B cell (primary cell): ENCODE measurements around the gene CAMKK2. TPM values are rescaled to one million over a fixed set of nuclear protein-coding genes. Genes with fewer than 3 reads are reported as not detected.
A peak's percentile ranks its signal among the peaks of the same experiment; 100 is the strongest.

Experiments used
- ATAC-seq: fragments of 200-7000 bp; cut with Tn5 transposase; one replicate; pipeline ENCODE4 v1.10.0; 2021; ENCODE audit warnings: low read depth, mild to moderate bottlenecking, moderate number of reproducible peaks, moderate library complexity
- CTCF ChIA-PET: fragments of 350-600 bp; sonication (Branson Sonifier 250); formaldehyde crosslinking; loops from one replicate; lab custom pipeline; 2021; ENCODE audit warnings: antibody characterized with exemption, inconsistent platforms; lab: Charles Lee
- POLR2A ChIA-PET: fragments of 350-600 bp; sonication (Branson Sonifier 250); formaldehyde crosslinking; loops from one replicate; lab custom pipeline; 2021; ENCODE audit warnings: antibody characterized with exemption; lab: Charles Lee
- DNase-seq: peaks from one replicate; pipeline ENCODE4 v3.0.0; 2013
- H2AFZ ChIP-seq: 2 replicates; pipeline ENCODE4 v1.6.1; 2012; ENCODE audit warnings: mild to moderate bottlenecking, low read depth, low read length; ENCODE audit not compliant: insufficient read depth, poor library complexity, severe bottlenecking
- H3K27ac ChIP-seq, 2 donors: 1 replicate in 1 of 2; 2 replicates in 1 of 2; pipeline ENCODE4 v1.5.1; 2012 to 2013; ENCODE audit warnings: low read length in 2 of 2, mild to moderate bottlenecking in 2 of 2, moderate library complexity in 1 of 2
- H3K27me3 ChIP-seq, 4 experiments: fragments of 200-600 bp in 1 of 4; sonication (generic) in 1 of 4; replicated peaks in 1 of 4; 1 replicate in 2 of 4; 2 replicates in 2 of 4; pipeline versions ENCODE4 v1.6.1 to v1.7.0; 2013 to 2016; ENCODE audit warnings: low read length in 3 of 4, mild to moderate bottlenecking in 2 of 4, mixed read lengths in 1 of 4, moderate library complexity in 1 of 4; ENCODE audit not compliant: insufficient read depth in 4 of 4, control insufficient read depth in 3 of 4; ENCODE audit errors: control extremely low read depth in 1 of 4
- H3K36me3 ChIP-seq, 2 experiments: replicated peaks in 1 of 2; 1 replicate in 1 of 2; 2 replicates in 1 of 2; pipeline versions ENCODE4 v1.6.1 to v1.7.1; 2013; ENCODE audit warnings: low read length in 1 of 2; ENCODE audit not compliant: insufficient read depth in 2 of 2, control insufficient read depth in 1 of 2; ENCODE audit errors: control extremely low read depth in 1 of 2, extremely low read depth in 1 of 2
- H3K4me1 ChIP-seq, 2 donors: fragments of 200-600 bp in 1 of 2; sonication (generic) in 1 of 2; 1 replicate in 1 of 2; 2 replicates in 1 of 2; pipeline versions ENCODE4 v1.5.1 to v1.6.1; 2013 to 2017; ENCODE audit warnings: low read length in 2 of 2; ENCODE audit not compliant: control insufficient read depth in 2 of 2, insufficient read depth in 2 of 2
- H3K4me2 ChIP-seq: replicated peaks from 2 replicates; pipeline ENCODE3; 2012; ENCODE audit warnings: mild to moderate bottlenecking, low read depth, low read length; ENCODE audit not compliant: poor library complexity, severe bottlenecking
- H3K4me3 ChIP-seq, 5 experiments: fragments of 200-600 bp in 1 of 5; sonication (generic) in 1 of 5; 1 replicate in 3 of 5; 2 replicates in 2 of 5; pipeline versions ENCODE4 v1.5.1 to v1.7.0; 2011 to 2016; ENCODE audit warnings: low read length in 4 of 5, mild to moderate bottlenecking in 4 of 5, low read depth in 2 of 5, control low read depth in 1 of 5, moderate library complexity in 1 of 5; ENCODE audit not compliant: insufficient read depth in 1 of 5; ENCODE audit errors: control extremely low read depth in 1 of 5, extremely low read depth in 1 of 5
- H3K79me2 ChIP-seq: fragments of 200-600 bp; sonication (generic); one replicate; pipeline ENCODE4 v1.6.0; 2016; ENCODE audit warnings: low read length; ENCODE audit not compliant: control insufficient read depth, insufficient read depth
- H3K9ac ChIP-seq: fragments of 200-600 bp; sonication (generic); 2 replicates; pipeline ENCODE4 v1.6.1; 2017; ENCODE audit warnings: mild to moderate bottlenecking, low read length, moderate library complexity
- H3K9me3 ChIP-seq, 3 donors: one replicate each; pipeline versions ENCODE4 v1.6.1 to v1.7.1; 2013; ENCODE audit warnings: low read length in 2 of 3; ENCODE audit not compliant: control insufficient read depth in 2 of 3, insufficient read depth in 1 of 3; ENCODE audit errors: control extremely low read depth in 1 of 3
- H4K20me1 ChIP-seq: 2 replicates; pipeline ENCODE4 v1.6.0; 2012; ENCODE audit warnings: mild to moderate bottlenecking, low read length; ENCODE audit not compliant: insufficient read depth, control insufficient read depth, poor library complexity, severe bottlenecking
- H3K27ac Mint-ChIP-seq: one replicate; pipeline ENCODE4 v1.8.0; 2021; ENCODE audit warnings: mixed read lengths
- H3K27me3 Mint-ChIP-seq: one replicate; pipeline ENCODE4 v1.8.0; 2021; ENCODE audit warnings: mixed read lengths
- H3K4me1 Mint-ChIP-seq: one replicate; pipeline ENCODE4 v1.8.0; 2021; ENCODE audit warnings: mixed read lengths
- H3K4me3 Mint-ChIP-seq: one replicate; pipeline ENCODE4 v1.8.0; 2021; ENCODE audit warnings: mixed read lengths
- H3K9me3 Mint-ChIP-seq: one replicate; pipeline ENCODE4 v1.8.0; 2022; ENCODE audit warnings: mixed read lengths; ENCODE audit not compliant: insufficient read depth
- CTCF ChIP-seq: fragments of 200-600 bp; IDR thresholded peaks from one replicate; pipeline ENCODE4 v1.8.0; 2022; ENCODE audit warnings: antibody characterized with exemption, mild to moderate bottlenecking
- EZH2 ChIP-seq: IDR thresholded peaks from 2 replicates; pipeline ENCODE4 v1.6.1; 2012; ENCODE audit warnings: borderline replicate concordance, low read depth, mild to moderate bottlenecking, moderate library complexity, low read length; ENCODE audit not compliant: insufficient read depth, poor library complexity, severe bottlenecking
- WGBS: methylation state at CpG from one replicate; pipeline ENCODE4 v1.1.5; 2013; ENCODE audit warnings: missing lambda C conversion rate; ENCODE audit not compliant: insufficient coverage; 5-methylcytosine and 5-hydroxymethylcytosine counted together
- intact Hi-C: fragments of 100-400 bp; cut with micrococcal nuclease; formaldehyde crosslinking; loops from one replicate; pipeline ENCODE4 v1.10.0; 2022
- polyA plus RNA-seq: library from polyadenylated mRNA; depleted of rRNA; stranded (reverse); fragments of >200 nt; gene quantifications from 2 replicates; pipeline ENCODE4 v1.2.3, GENCODE V29; 2012
- total RNA-seq, 2 donors: library from RNA; stranded (reverse); fragments of 120-200 nt in 1 of 2; gene quantifications; 1 replicate in 1 of 2; 2 replicates in 1 of 2; pipeline versions ENCODE4 v1.2.3 to v1.2.4, GENCODE V29; 2013 to 2022

Gene CAMKK2
- total and polyA plus RNA-seq, 2 donors (not counting 1 experiment from before 2014, with no cell fraction given) = 9.7 to 17.1 TPM

DNA sequence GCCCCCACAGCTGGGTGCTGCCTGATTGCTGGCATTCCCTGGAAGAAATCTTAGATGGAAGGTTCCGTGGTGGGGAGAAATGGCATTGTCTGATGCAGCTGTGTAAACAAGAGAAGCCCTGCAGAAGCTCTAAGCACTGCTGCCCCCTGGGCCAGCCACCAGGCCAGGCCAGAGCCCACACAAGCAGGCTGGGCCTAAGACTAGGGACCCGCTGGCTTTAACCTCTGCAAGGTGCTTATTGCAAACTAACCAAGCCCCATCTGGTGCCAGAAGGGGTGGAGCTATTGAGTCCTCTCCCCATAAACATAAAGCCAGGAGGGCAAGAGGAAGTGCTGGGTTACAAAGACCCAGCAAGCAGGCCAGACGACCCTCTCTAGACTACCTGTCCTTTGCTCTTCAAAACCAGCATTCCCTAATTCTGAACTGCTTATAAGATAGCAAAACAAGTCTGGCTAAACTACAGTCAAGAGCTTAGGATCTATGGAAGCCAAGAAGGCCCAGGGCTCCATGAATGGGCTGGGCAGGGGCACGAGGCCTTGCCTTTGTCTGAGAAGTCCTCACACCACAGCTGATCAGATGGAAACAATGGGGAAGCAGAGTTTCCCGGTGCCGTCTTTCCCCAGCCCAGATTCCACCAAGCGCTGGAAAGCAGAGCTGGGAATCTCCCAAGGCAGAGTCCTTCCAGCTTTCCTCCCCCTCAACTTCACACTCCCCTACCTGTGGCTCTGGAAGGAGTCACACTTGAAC lies 57.7 kb downstream of the CAMKK2 start:
- H3K4me3 ChIP-seq = no peak overlapping the region

More for the DNA sequence above, 57.7 kb downstream of the CAMKK2 start:
- H3K4me1 Mint-ChIP-seq = peaks cover 32% of the 10 kb centered on the region
- Histone ChIP-seq H3K27me3 (no peaks in the 10 kb centered on the region), H3K36me3 (peaks cover 0 to 9% of the 10 kb centered on the region in 2 experiments), H3K79me2 (no peaks in the 10 kb centered on the region), H4K20me1 (no peaks in the 10 kb centered on the region), H3K9ac (no peak overlapping the region), H3K27ac (peak overlapping the region in 1 of 2 donors; percentile 66), H3K4me1 (peaks cover 26 to 31% of the 10 kb centered on the region in 2 donors), H3K9me3 (no peaks in the 10 kb centered on the region), H2AFZ (peak overlapping the region; percentile 12), H3K4me2 (no peak overlapping the region)
- no peak for DNase-seq
- no peak for TF ChIP-seq CTCF
- TF ChIP-seq EZH2 = no peak
- ChIA-PET CTCF (interaction anchor here (1.0 to 3.9 kb wide), 5 partner anchors 8 to 179 kb away, joined by 3 to 22 read pairs (median 4); no protein-coding TSS in a partner anchor), POLR2A (interaction anchor here (0.5 to 0.8 kb wide), 6 partner anchors 10 to 161 kb away, joined by 3 to 9 read pairs (median 4); partner anchors contain the start of gene RNF34)
- no peaks in the 10 kb centered on the region for H3K9me3 Mint-ChIP-seq
- no peak overlapping the region for H3K4me3 Mint-ChIP-seq
- no peaks in the 10 kb centered on the region for H3K27me3 Mint-ChIP-seq
- 81% methylated on average over 6 of the region's 7 CpGs for WGBS
- intact Hi-C loops = no loop called here
- ATAC-seq = no peak
- H3K27ac Mint-ChIP-seq = peak overlapping the region; percentile 92
